Nephron (organoid): ENCODE measurements around the gene PIM3.

Experiments
- H3K27ac Mint-ChIP-seq, 3 experiments: 2 replicates each; pipeline ENCODE4 v1.8.0; 2020; ENCODE audit warnings: mixed read lengths in 3 of 3, mild to moderate bottlenecking in 2 of 3, moderate library complexity in 1 of 3
- H3K27me3 Mint-ChIP-seq: 2 replicates; pipeline ENCODE4 v1.8.0; 2021; ENCODE audit warnings: low read depth, mild to moderate bottlenecking, moderate library complexity, mixed read lengths
- H3K36me3 Mint-ChIP-seq: 2 replicates; pipeline ENCODE4 v1.8.0; 2020; ENCODE audit warnings: low read depth, mixed read lengths
- H3K4me1 Mint-ChIP-seq: 2 replicates; pipeline ENCODE4 v1.8.0; 2020; ENCODE audit warnings: mixed read lengths
- H3K4me3 Mint-ChIP-seq, 3 experiments: 2 replicates each; pipeline ENCODE4 v1.8.0; 2020; ENCODE audit warnings: mild to moderate bottlenecking in 3 of 3, mixed read lengths in 3 of 3, moderate library complexity in 2 of 3
- H3K9me3 Mint-ChIP-seq: 2 replicates; pipeline ENCODE4 v1.8.0; 2020; ENCODE audit warnings: mixed read lengths
- TF ChIP-seq, protein P1 (sequence below), 3 experiments: fragments of 200-600 bp; sonication (generic); IDR thresholded peaks; one replicate each; pipeline ENCODE4 v1.5.0; 2021; ENCODE audit warnings: antibody characterized with exemption in 3 of 3; ENCODE audit not compliant: unreplicated experiment in 3 of 3

The PIM3 gene

DNA sequence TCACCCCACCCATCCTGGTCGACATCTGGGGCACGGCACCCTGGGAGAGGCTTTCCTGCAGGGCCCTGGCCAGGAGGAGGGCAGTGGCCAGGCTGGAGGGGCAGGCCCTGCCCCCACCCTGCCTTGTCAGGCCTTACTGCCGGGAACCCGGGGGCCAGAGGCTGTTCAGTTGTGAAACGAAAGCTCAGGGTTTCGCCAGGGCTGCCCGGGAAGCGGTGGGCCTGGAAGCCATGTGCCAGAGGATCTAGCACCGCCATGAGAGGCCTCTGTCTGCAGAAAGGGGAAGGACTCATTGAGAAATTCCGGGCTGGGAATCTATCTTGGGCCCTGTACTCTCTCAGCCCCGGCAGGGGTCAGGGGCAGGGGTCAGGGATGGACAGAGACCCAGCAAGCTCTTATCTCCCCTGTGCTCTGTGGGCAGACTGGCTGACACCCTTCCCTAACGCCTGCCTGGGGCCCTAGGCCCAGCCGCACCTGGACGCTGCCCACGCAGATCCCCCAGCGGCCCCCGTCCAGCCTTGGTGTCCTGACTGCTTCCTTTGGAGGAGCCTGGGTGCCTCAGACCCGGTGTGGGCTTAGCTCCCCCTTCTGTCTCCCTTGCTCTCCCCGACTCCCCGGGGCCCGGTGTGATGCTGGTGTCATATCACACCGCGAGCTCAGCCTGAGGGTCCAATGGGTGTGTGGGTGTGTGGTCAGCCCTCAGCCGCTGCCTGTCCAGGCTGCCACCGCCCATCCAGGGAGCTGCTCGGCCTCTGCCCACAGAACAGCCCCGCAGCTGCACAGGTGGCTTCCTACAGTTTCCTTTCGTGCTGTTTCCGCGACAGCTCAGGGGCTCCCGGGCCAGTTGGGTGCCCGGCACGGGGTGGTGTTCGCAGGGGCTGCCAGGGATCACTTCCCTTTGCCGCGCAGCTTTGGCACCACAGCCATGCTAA, 6.5 kb downstream of the PIM3 start:
- H3K27ac Mint-ChIP-seq = no peak overlapping the region
- H3K4me3 Mint-ChIP-seq = no peak overlapping the region
- H3K9me3 Mint-ChIP-seq = no peaks in the 10 kb centered on the region
- TF ChIP-seq, protein P1, sequence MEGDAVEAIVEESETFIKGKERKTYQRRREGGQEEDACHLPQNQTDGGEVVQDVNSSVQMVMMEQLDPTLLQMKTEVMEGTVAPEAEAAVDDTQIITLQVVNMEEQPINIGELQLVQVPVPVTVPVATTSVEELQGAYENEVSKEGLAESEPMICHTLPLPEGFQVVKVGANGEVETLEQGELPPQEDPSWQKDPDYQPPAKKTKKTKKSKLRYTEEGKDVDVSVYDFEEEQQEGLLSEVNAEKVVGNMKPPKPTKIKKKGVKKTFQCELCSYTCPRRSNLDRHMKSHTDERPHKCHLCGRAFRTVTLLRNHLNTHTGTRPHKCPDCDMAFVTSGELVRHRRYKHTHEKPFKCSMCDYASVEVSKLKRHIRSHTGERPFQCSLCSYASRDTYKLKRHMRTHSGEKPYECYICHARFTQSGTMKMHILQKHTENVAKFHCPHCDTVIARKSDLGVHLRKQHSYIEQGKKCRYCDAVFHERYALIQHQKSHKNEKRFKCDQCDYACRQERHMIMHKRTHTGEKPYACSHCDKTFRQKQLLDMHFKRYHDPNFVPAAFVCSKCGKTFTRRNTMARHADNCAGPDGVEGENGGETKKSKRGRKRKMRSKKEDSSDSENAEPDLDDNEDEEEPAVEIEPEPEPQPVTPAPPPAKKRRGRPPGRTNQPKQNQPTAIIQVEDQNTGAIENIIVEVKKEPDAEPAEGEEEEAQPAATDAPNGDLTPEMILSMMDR (IDR thresholded peaks at IDR 0.05; ENCODE audit: unreplicated experiment in 3 of 3) = no peak
- peaks cover 11% of the 10 kb centered on the region for H3K4me1 Mint-ChIP-seq
- H3K27me3 Mint-ChIP-seq = peaks cover 8% of the 10 kb centered on the region
- H3K36me3 Mint-ChIP-seq = peaks cover 6% of the 10 kb centered on the region

DNA sequence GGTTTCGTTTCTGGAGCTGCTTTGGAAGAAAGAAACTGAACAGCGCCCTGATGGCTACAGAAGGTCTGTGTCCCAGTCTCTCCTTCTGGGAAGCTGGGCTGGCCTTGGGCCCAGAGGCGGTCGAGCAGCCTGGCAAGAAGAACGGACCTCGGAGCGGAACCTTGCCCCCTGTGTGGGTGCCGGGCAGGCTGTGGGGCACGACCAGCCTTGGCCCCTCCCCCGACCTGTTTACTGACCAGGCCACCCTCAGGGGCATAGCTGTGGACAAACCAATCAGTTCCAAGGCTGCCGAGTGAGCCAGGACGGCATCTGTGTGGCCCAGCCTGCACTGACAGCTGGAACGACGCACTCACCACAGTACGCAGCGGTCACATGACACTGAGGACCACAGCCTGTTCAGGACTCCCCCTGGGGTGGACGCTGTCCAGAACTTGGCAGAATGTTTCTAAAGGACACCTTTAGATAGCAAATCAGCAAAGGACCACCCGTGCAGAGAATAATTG, 7.2 kb downstream of the PIM3 start:
- no peaks in the 10 kb centered on the region for H3K9me3 Mint-ChIP-seq
- peak overlapping the region in 1 of 3 experiments; percentile 50 for H3K4me3 Mint-ChIP-seq
- no peak overlapping the region for H3K27ac Mint-ChIP-seq
- peaks cover 6% of the 10 kb centered on the region for H3K36me3 Mint-ChIP-seq
- TF ChIP-seq, protein P1 (IDR thresholded peaks at IDR 0.05; ENCODE audit: unreplicated experiment in 3 of 3) = no peak
- H3K27me3 Mint-ChIP-seq = peaks cover 8% of the 10 kb centered on the region
- H3K4me1 Mint-ChIP-seq = peaks cover 11% of the 10 kb centered on the region

DNA sequence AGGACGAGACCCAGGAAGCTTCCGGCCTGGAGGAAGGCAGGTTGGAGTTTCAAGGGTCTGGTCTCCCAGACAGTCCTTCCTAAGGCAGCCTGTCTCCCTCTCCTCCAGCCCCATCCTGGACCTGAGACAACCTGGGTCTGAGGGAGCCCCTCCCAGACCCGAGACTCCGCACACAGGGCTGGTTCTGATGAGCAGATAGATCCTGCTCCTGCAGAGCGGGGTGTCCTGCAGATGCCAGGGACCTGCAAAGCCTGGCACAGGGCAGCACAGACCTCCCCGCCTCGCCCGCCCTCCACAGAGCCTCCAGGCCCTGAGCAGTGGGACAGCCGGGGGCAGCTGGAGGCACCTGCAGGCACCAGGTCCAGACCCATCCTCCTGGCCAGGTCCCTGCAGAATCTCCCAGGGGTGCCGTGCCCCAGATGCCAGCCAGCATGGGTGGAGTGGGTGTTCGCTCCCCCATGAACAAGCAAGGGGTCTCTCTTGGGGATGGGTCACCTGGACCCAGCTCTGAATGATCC, 7.8 kb downstream of the PIM3 start:
- Mint-ChIP-seq H3K4me1 (peaks cover 11% of the 10 kb centered on the region), H3K9me3 (no peaks in the 10 kb centered on the region), H3K27me3 (peaks cover 8% of the 10 kb centered on the region), H3K36me3 (peaks cover 6% of the 10 kb centered on the region), H3K4me3 (no peak overlapping the region), H3K27ac (no peak overlapping the region)
- TF ChIP-seq, protein P1 (IDR thresholded peaks at IDR 0.05; ENCODE audit: unreplicated experiment in 3 of 3) = no peak

DNA sequence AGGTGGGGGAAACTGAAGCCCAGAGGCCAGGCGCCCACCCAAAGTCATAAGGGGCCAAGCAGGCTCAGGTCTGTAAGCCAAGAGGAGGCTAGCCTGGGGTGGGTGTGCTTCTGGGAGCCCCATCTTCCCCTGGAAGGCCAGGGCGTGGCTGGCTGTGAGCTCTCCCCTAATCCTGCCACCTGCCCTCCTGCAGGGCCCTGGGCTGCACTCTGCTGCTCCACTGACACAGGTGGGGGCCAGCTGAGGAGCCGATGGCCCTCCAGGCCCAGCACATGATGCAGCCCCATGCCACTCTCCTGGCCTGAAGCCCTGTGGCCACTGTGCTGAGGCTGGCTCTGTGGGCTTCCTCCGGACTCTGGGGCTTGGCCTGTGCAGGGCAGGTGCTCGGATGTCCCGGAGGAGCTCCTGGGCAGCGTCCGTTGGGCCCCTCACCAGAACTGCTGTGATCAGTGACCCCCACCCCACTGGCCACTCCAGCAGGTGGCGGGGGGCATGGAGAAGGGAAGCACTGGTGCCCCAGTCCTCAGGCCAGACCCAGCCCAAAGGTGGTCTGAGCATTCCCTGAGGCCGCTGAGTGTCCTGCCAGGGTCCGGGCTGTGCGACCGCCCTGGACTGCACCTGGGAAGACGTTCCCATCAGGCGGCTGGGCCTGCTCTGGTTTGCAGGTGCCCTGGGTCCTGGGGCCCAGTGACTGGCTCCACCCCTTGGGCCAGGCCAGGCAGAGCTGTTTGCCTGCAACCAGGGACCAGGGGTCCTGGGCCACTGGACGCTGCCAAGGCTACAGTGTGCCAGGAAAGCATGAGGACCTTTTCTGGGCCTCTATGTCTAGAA, 8.5 kb downstream of the PIM3 start:
- no peaks in the 10 kb centered on the region for H3K9me3 Mint-ChIP-seq
- TF ChIP-seq, protein P1 (IDR thresholded peaks at IDR 0.05; ENCODE audit: unreplicated experiment in 3 of 3) = no peak
- H3K27me3 Mint-ChIP-seq = peaks cover 8% of the 10 kb centered on the region
- peaks cover 5% of the 10 kb centered on the region for H3K4me1 Mint-ChIP-seq
- H3K36me3 Mint-ChIP-seq = no peaks in the 10 kb centered on the region
- no peak overlapping the region for H3K4me3 Mint-ChIP-seq
- no peak overlapping the region for H3K27ac Mint-ChIP-seq

DNA sequence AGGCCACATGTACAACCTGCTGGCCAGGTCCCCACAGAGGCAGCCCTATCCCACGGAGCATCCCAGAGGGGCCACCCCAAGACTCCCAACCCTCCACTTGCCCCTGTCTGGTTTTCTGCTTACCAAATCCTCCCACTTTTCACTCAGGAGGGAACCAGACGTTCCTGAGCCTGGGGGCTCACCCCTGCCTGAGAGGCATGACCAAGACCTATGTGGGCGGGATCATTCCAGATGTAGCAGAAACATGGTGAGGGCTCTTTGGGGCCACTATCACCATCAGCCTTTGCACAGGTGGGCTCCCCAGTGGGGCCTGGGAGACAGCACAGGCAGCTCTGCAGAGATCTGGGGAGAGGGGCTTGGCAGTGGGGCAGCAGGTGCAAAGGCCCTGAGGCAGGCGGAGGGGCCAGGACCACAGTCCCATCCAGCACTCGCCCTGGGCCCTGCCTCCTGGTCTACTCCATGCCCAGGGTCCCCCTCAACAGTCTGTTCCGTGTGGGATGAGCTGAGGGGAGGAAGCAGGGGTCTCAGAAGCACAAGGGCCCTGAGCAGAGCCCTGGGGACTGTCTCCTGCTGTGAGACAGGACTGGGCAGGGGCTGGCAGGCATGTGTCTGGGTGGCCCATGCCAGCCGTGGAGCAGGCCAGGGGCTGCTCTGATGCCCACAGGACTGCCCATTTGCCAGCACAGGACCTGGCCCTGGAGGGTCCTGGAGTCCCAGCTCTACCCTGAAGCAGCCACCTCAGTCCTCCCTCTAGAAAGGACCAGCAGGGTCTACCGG, 9.4 kb downstream of the PIM3 start:
- no peaks in the 10 kb centered on the region for H3K9me3 Mint-ChIP-seq

More for the DNA sequence above, 9.4 kb downstream of the PIM3 start:
- no peak overlapping the region for H3K27ac Mint-ChIP-seq
- TF ChIP-seq, protein P1 (IDR thresholded peaks at IDR 0.05; ENCODE audit: unreplicated experiment in 3 of 3) = no peak
- H3K4me3 Mint-ChIP-seq = peak overlapping the region in 1 of 3 experiments; percentile 70
- H3K4me1 Mint-ChIP-seq = peaks cover 5% of the 10 kb centered on the region
- no peaks in the 10 kb centered on the region for H3K36me3 Mint-ChIP-seq
- peaks cover 8% of the 10 kb centered on the region for H3K27me3 Mint-ChIP-seq
